H9 (cell line): ENCODE results near the gene PCGF3. TPM values are rescaled to one million over a fixed set of nuclear protein-coding genes. Genes with fewer than 3 reads are reported as not detected.

Source experiments
- DNase-seq: peaks from one replicate; pipeline ENCODE4 v3.0.0-alpha.2; 2017
- H2AFZ ChIP-seq: one replicate; pipeline ENCODE4 v1.6.1; 2013; ENCODE audit warnings: mild to moderate bottlenecking, low read length, control low read depth, moderate library complexity
- H2AK5ac ChIP-seq: 2 replicates; pipeline ENCODE4 v1.6.1; 2013; ENCODE audit warnings: low read length, control low read depth, mixed read lengths; ENCODE audit not compliant: insufficient read length
- H2BK120ac ChIP-seq: one replicate; pipeline ENCODE4 v1.6.1; 2013; ENCODE audit warnings: low read depth, mild to moderate bottlenecking, low read length, control low read depth, inconsistent platforms; ENCODE audit not compliant: poor library complexity, severe bottlenecking
- H2BK12ac ChIP-seq: 2 replicates; pipeline ENCODE4 v1.6.1; 2013; ENCODE audit warnings: low read length, control low read depth, mixed read lengths, low read depth; ENCODE audit not compliant: insufficient read length
- H2BK15ac ChIP-seq: 2 replicates; pipeline ENCODE4 v1.6.1; 2013; ENCODE audit warnings: low read depth, low read length, control low read depth
- H2BK20ac ChIP-seq: one replicate; pipeline ENCODE4 v1.6.1; 2013; ENCODE audit warnings: low read depth, mild to moderate bottlenecking, low read length, control low read depth, inconsistent platforms; ENCODE audit not compliant: poor library complexity, severe bottlenecking
- H2BK5ac ChIP-seq: 2 replicates; pipeline ENCODE4 v1.6.1; 2013; ENCODE audit warnings: low read length, control low read depth, mixed read lengths; ENCODE audit not compliant: insufficient read length
- H3K14ac ChIP-seq: 2 replicates; pipeline ENCODE4 v1.6.1; 2013; ENCODE audit warnings: low read length, control low read depth; ENCODE audit not compliant: insufficient read depth
- H3K18ac ChIP-seq: 2 replicates; pipeline ENCODE4 v1.6.1; 2013; ENCODE audit warnings: low read depth, mild to moderate bottlenecking, mixed read lengths, low read length, control low read depth; ENCODE audit not compliant: insufficient read length
- H3K23ac ChIP-seq: 2 replicates; pipeline ENCODE4 v1.6.1; 2013; ENCODE audit warnings: low read length, control low read depth, mixed read lengths, low read depth; ENCODE audit not compliant: insufficient read length
- H3K23me2 ChIP-seq: 2 replicates; pipeline ENCODE4 v1.6.1; 2013; ENCODE audit warnings: low read depth, mild to moderate bottlenecking, mixed read lengths, low read length, control low read depth; ENCODE audit not compliant: insufficient read length, poor library complexity, severe bottlenecking
- H3K27ac ChIP-seq: 2 replicates; pipeline ENCODE4 v1.5.1; 2013; ENCODE audit warnings: low read length, control low read depth, mixed read lengths, low read depth; ENCODE audit not compliant: insufficient read length
- H3K27me3 ChIP-seq: 2 replicates; pipeline ENCODE4 v1.6.1; 2013; ENCODE audit warnings: low read length, control low read depth, inconsistent platforms; ENCODE audit not compliant: insufficient read depth
- H3K4ac ChIP-seq: 2 replicates; pipeline ENCODE4 v1.6.1; 2013; ENCODE audit warnings: low read depth, mild to moderate bottlenecking, control low read depth, inconsistent platforms, low read length, moderate library complexity
- H3K4me1 ChIP-seq: 2 replicates; pipeline ENCODE4 v1.6.1; 2013; ENCODE audit warnings: low read length, control low read depth, inconsistent platforms; ENCODE audit not compliant: insufficient read depth
- H3K4me2 ChIP-seq: 2 replicates; pipeline ENCODE4 v1.6.1; 2013; ENCODE audit warnings: low read length, control low read depth, mixed read lengths; ENCODE audit not compliant: insufficient read length, insufficient read depth
- H3K56ac ChIP-seq: 2 replicates; pipeline ENCODE4 v1.6.1; 2013; ENCODE audit warnings: low read depth, mild to moderate bottlenecking, mixed read lengths, low read length, control low read depth; ENCODE audit not compliant: insufficient read length
- H3K79me1 ChIP-seq: 2 replicates; pipeline ENCODE4 v1.6.1; 2013; ENCODE audit warnings: low read depth, mild to moderate bottlenecking, moderate library complexity, low read length, control low read depth, inconsistent platforms; ENCODE audit not compliant: insufficient read depth, poor library complexity, severe bottlenecking
- H3K79me2 ChIP-seq: 2 replicates; pipeline ENCODE4 v1.6.1; 2013; ENCODE audit warnings: low read length, control low read depth, inconsistent platforms; ENCODE audit not compliant: insufficient read depth
- H3K9ac ChIP-seq: 2 replicates; pipeline ENCODE4 v1.6.1; 2013; ENCODE audit warnings: low read length, control low read depth, mixed read lengths; ENCODE audit not compliant: insufficient read length; ENCODE audit errors: extremely low read depth
- H3K9me3 ChIP-seq: one replicate; pipeline ENCODE4 v1.6.1; 2013; ENCODE audit warnings: low read depth, low read length, inconsistent platforms; ENCODE audit not compliant: control insufficient read depth
- H3T11ph ChIP-seq: one replicate; pipeline ENCODE4 v1.6.1; 2013; ENCODE audit warnings: mild to moderate bottlenecking, low read length, control low read depth, inconsistent platforms
- H4K20me1 ChIP-seq: one replicate; pipeline ENCODE4 v1.6.1; 2013; ENCODE audit not compliant: control insufficient read depth, insufficient read length, insufficient read depth
- H4K5ac ChIP-seq: 2 replicates; pipeline ENCODE4 v1.6.1; 2013; ENCODE audit warnings: low read depth, mild to moderate bottlenecking, mixed read lengths, low read length, control low read depth; ENCODE audit not compliant: insufficient read length
- H4K8ac ChIP-seq: replicated peaks from 2 replicates; pipeline ENCODE4 v1.6.1; 2013; ENCODE audit warnings: low read length, control low read depth, mixed read lengths, low read depth; ENCODE audit not compliant: insufficient read length
- H4K91ac ChIP-seq: 2 replicates; pipeline ENCODE4 v1.6.1; 2013; ENCODE audit warnings: low read depth, mild to moderate bottlenecking, moderate library complexity, mixed read lengths, low read length, control low read depth; ENCODE audit not compliant: insufficient read length
- H3K27ac Mint-ChIP-seq, 3 experiments: 2 replicates in 2 of 3; 3 replicates in 1 of 3; pipeline ENCODE4 v1.8.0; 2020 to 2021; ENCODE audit warnings: mixed read lengths in 3 of 3, mild to moderate bottlenecking in 1 of 3, moderate library complexity in 1 of 3
- H3K27me3 Mint-ChIP-seq: 2 replicates; pipeline ENCODE4 v1.8.0; 2021; ENCODE audit warnings: low read depth, mild to moderate bottlenecking, moderate library complexity, mixed read lengths
- H3K36me3 Mint-ChIP-seq, 3 experiments: 2 replicates in 2 of 3; 3 replicates in 1 of 3; pipeline ENCODE4 v1.8.0; 2020 to 2021; ENCODE audit warnings: low read depth in 3 of 3, mixed read lengths in 3 of 3; ENCODE audit not compliant: insufficient read depth in 1 of 3
- H3K4me1 Mint-ChIP-seq, 2 experiments: 2 replicates each; pipeline ENCODE4 v1.8.0; 2020; ENCODE audit warnings: mixed read lengths in 2 of 2
- H3K4me3 Mint-ChIP-seq, 2 experiments: 2 replicates in 1 of 2; 3 replicates in 1 of 2; pipeline ENCODE4 v1.8.0; 2020 to 2021; ENCODE audit warnings: mild to moderate bottlenecking in 2 of 2, mixed read lengths in 2 of 2, moderate library complexity in 1 of 2
- H3K9me3 Mint-ChIP-seq, 2 experiments: 2 replicates in 1 of 2; 3 replicates in 1 of 2; pipeline ENCODE4 v1.8.0; 2020; ENCODE audit warnings: mild to moderate bottlenecking in 2 of 2, mixed read lengths in 2 of 2, moderate library complexity in 1 of 2
- CTCF ChIP-seq: fragments of 200-600 bp; sonication (generic); conservative IDR thresholded peaks from 3 replicates; pipeline ENCODE4 v1.8.0; 2021; ENCODE audit warnings: antibody characterized with exemption, mild to moderate bottlenecking
- whole genome bisulfite sequencing: extraction: QIAGEN DNeasy Blood & Tissue Kit; methylation state at CpG from one replicate; pipeline ENCODE4 v1.1.7; 2013; ENCODE audit warnings: missing lambda C conversion rate, low lambda C conversion rate, mixed read lengths; ENCODE audit not compliant: insufficient read length; ENCODE audit errors: extremely low coverage; 5-methylcytosine and 5-hydroxymethylcytosine counted together
- total RNA-seq: library from RNA; stranded (reverse); gene quantifications from 2 replicates; pipeline ENCODE4 v1.2.1, GENCODE V29; 2021

Gene PCGF3
- total RNA-seq, 1 experiment from 2014 or later: 43.1 TPM

- WGBS: no CpG with 5 or more reads among the region's 19 CpGs
- peak overlapping the region in 1 of 3 experiments; percentile 67; a peak in 1 of 7 replicates for H3K27ac Mint-ChIP-seq
Observed at GRCh38 chr4:740656-741282, 35.1 kb downstream of the PCGF3 start.

More at GRCh38 chr4:740656-741282, 35.1 kb downstream of the PCGF3 start:
- no peak overlapping the region for H2BK20ac ChIP-seq
- no peak overlapping the region for H3T11ph ChIP-seq
- no peak overlapping the region for H2BK12ac ChIP-seq
- H3K27me3 ChIP-seq: no peaks in the 10 kb centered on the region
- H2BK5ac ChIP-seq: no peak overlapping the region
- H3K56ac ChIP-seq: no peak overlapping the region
- Mint-ChIP-seq H3K4me1 (no peaks in the 10 kb centered on the region), H3K4me3 (no peak overlapping the region), H3K9me3 (peaks cover 2 to 3% of the 10 kb centered on the region in 2 experiments; a peak in 3 of 5 replicates), H3K27me3 (no peaks in the 10 kb centered on the region), H3K36me3 (peaks cover 22 to 56% (median 46%) of the 10 kb centered on the region in 3 experiments)
- no peak overlapping the region for H2AK5ac ChIP-seq
- H3K18ac ChIP-seq: no peak overlapping the region
- H4K8ac ChIP-seq: no peak overlapping the region
- DNase-seq: no peak
- H4K91ac ChIP-seq: no peak overlapping the region
- no peak overlapping the region; the same call in 1 of the 2 replicates for H3K14ac ChIP-seq
- no peak overlapping the region for H3K9ac ChIP-seq
- no peak overlapping the region for H3K4ac ChIP-seq
- no peaks in the 10 kb centered on the region; the same call in 1 of the 2 replicates for H3K79me2 ChIP-seq
- H3K79me1 ChIP-seq: no peaks in the 10 kb centered on the region
- H4K20me1 ChIP-seq: no peaks in the 10 kb centered on the region
- no peak overlapping the region for H3K4me2 ChIP-seq
- H4K5ac ChIP-seq: no peak overlapping the region
- no peaks in the 10 kb centered on the region for H3K4me1 ChIP-seq
- no peaks in the 10 kb centered on the region for H3K9me3 ChIP-seq
- H2AFZ ChIP-seq: no peak overlapping the region
- no peak overlapping the region for H3K27ac ChIP-seq
- TF ChIP-seq CTCF: no peak
- H2BK15ac ChIP-seq: no peak overlapping the region
- H3K23me2 ChIP-seq: peaks cover 2% of the 10 kb centered on the region
- no peak overlapping the region for H2BK120ac ChIP-seq
- H3K23ac ChIP-seq: no peak overlapping the region
